ENCODE results near the gene MBOAT7.

DNA sequence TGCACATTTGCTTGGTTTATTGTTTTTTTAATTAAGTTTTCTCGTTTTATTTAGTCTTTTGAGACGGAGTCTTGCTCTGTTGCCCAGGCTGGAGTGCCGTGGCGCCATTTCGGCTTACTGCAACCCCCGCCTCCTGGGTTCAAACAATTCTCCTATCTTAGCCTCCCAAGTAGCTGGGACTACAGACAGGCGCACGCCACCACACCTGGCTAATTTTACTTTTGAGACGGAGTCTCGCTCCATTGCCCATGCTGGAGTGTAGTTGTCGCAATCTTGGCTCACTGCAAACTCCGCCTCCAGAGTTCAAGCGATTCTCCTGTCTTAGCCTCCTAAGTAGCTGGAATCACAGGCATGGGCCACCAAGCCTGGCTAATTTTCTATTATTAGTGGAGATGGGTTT is 12.6 kb upstream of the MBOAT7 start:
- TF ChIP-seq, protein P1, sequence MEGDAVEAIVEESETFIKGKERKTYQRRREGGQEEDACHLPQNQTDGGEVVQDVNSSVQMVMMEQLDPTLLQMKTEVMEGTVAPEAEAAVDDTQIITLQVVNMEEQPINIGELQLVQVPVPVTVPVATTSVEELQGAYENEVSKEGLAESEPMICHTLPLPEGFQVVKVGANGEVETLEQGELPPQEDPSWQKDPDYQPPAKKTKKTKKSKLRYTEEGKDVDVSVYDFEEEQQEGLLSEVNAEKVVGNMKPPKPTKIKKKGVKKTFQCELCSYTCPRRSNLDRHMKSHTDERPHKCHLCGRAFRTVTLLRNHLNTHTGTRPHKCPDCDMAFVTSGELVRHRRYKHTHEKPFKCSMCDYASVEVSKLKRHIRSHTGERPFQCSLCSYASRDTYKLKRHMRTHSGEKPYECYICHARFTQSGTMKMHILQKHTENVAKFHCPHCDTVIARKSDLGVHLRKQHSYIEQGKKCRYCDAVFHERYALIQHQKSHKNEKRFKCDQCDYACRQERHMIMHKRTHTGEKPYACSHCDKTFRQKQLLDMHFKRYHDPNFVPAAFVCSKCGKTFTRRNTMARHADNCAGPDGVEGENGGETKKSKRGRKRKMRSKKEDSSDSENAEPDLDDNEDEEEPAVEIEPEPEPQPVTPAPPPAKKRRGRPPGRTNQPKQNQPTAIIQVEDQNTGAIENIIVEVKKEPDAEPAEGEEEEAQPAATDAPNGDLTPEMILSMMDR (conservative IDR thresholded peaks at IDR 0.05) = no peak
- TF ChIP-seq ZFX (IDR thresholded peaks at IDR 0.05) = no peak
